Activated CD8-positive, alpha-beta T cell treated with anti-CD3 and anti-CD28 coated beads for 36 hours (primary cell): ENCODE data around the gene DEFB124. TPM values are rescaled to one million over a fixed set of nuclear protein-coding genes. Genes with fewer than 3 reads are reported as not detected.

ENCODE experiments used
- ATAC-seq: fragments of 200-7000 bp; cut with Tn5 transposase; one replicate; pipeline ENCODE4 v1.10.0; 2021; ENCODE audit warnings: mild to moderate bottlenecking, moderate library complexity
- CTCF ChIA-PET: fragments of 350-600 bp; sonication (Branson Sonifier 250); formaldehyde crosslinking; loops from one replicate; lab custom pipeline; 2021; ENCODE audit warnings: antibody characterized with exemption; lab: Charles Lee
- POLR2A ChIA-PET: fragments of 350-600 bp; sonication (Branson Sonifier 250); formaldehyde crosslinking; loops from one replicate; lab custom pipeline; 2021; ENCODE audit warnings: antibody characterized with exemption; lab: Charles Lee
- DNase-seq: peaks from one replicate; pipeline ENCODE4 v3.0.0-alpha.2; 2020
- H3K27ac Mint-ChIP-seq: one replicate; pipeline ENCODE4 v1.8.0; 2021; ENCODE audit warnings: mild to moderate bottlenecking, mixed read lengths
- H3K27me3 Mint-ChIP-seq: one replicate; pipeline ENCODE4 v1.8.0; 2021; ENCODE audit warnings: mixed read lengths
- H3K36me3 Mint-ChIP-seq: one replicate; pipeline ENCODE4 v1.8.0; 2021; ENCODE audit warnings: low read depth, mixed read lengths
- H3K4me1 Mint-ChIP-seq: one replicate; pipeline ENCODE4 v1.8.0; 2021; ENCODE audit warnings: low read depth, mixed read lengths
- H3K4me3 Mint-ChIP-seq: one replicate; pipeline ENCODE4 v1.8.0; 2021; ENCODE audit warnings: mild to moderate bottlenecking, moderate library complexity, mixed read lengths
- H3K9me3 Mint-ChIP-seq: one replicate; pipeline ENCODE4 v1.8.0; 2021; ENCODE audit warnings: mixed read lengths
- CTCF ChIP-seq: fragments of 200-600 bp; IDR thresholded peaks from one replicate; pipeline ENCODE4 v1.8.0; 2022; ENCODE audit warnings: antibody characterized with exemption, mild to moderate bottlenecking
- intact Hi-C: fragments of 100-400 bp; cut with micrococcal nuclease; formaldehyde crosslinking; loops from one replicate; pipeline ENCODE4 v1.10.0; 2022
- total RNA-seq, 2 experiments: library from RNA; stranded (reverse); gene quantifications; one replicate each; pipeline ENCODE4 v1.2.3, GENCODE V29; 2021

Gene DEFB124
- total RNA-seq, 2 experiments from 2014 or later: not detected

GRCh38 chr20:31500527-31500926 is 25.6 kb upstream of the DEFB124 start:
- ChIA-PET POLR2A (no interaction called here), CTCF (interaction anchor here (3.5 to 5.9 kb wide), 3 partner anchors 13 to 86 kb away, joined by 30 to 129 read pairs (median 30); partner anchors contain the start of gene HM13)
- Mint-ChIP-seq H3K36me3 (no peaks in the 10 kb centered on the region), H3K9me3 (no peaks in the 10 kb centered on the region), H3K4me1 (peaks cover 2% of the 10 kb centered on the region), H3K27ac (no peak overlapping the region), H3K4me3 (no peak overlapping the region), H3K27me3 (peaks cover 5% of the 10 kb centered on the region)
- ATAC-seq: no peak
- TF ChIP-seq CTCF: no peak
- intact Hi-C loops: no loop called here
- DNase-seq: no peak

- no peak for ATAC-seq
- no peak for TF ChIP-seq CTCF
- peaks cover 14% of the 10 kb centered on the region for H3K27me3 Mint-ChIP-seq
- H3K36me3 Mint-ChIP-seq: no peaks in the 10 kb centered on the region
- CTCF ChIA-PET: interaction anchor here (0.9 to 1.4 kb wide), 2 partner anchors 37 to 42 kb away, joined by 3 read pairs; no protein-coding TSS in a partner anchor
- DNase-seq: no peak
- intact Hi-C loops: no loop called here
- no peaks in the 10 kb centered on the region for H3K9me3 Mint-ChIP-seq
- no peak overlapping the region for H3K4me3 Mint-ChIP-seq
- H3K4me1 Mint-ChIP-seq: no peaks in the 10 kb centered on the region
- POLR2A ChIA-PET: no interaction called here
- H3K27ac Mint-ChIP-seq: no peak overlapping the region
Observed at GRCh38 chr20:31497838-31498540, 23.1 kb upstream of the DEFB124 start.

- ATAC-seq (no peak), DNase-seq (no peak)
- H3K27me3 Mint-ChIP-seq: peaks cover 14% of the 10 kb centered on the region
- H3K4me1 Mint-ChIP-seq: no peaks in the 10 kb centered on the region
- intact Hi-C loops: no loop called here
- no peaks in the 10 kb centered on the region for H3K9me3 Mint-ChIP-seq
- ChIA-PET CTCF (no interaction called here), POLR2A (no interaction called here)
- no peak overlapping the region for H3K4me3 Mint-ChIP-seq
- H3K27ac Mint-ChIP-seq: no peak overlapping the region
- H3K36me3 Mint-ChIP-seq: no peaks in the 10 kb centered on the region
- TF ChIP-seq CTCF: no peak
Observed at GRCh38 chr20:31496761-31497295, 21.9 kb upstream of the DEFB124 start.

GRCh38 chr20:31494131-31494530 is 19.2 kb upstream of the DEFB124 start:
- H3K27me3 Mint-ChIP-seq: peaks cover 14% of the 10 kb centered on the region
- H3K27ac Mint-ChIP-seq: no peak overlapping the region
- H3K36me3 Mint-ChIP-seq: no peaks in the 10 kb centered on the region
- ATAC-seq (no peak), DNase-seq (no peak)
- ChIA-PET POLR2A (no interaction called here), CTCF (interaction anchor here (1.3 kb wide), 1 partner anchor 9 kb away, joined by 5 read pairs; no protein-coding TSS in a partner anchor)
- H3K4me3 Mint-ChIP-seq: no peak overlapping the region
- H3K9me3 Mint-ChIP-seq: no peaks in the 10 kb centered on the region
- H3K4me1 Mint-ChIP-seq: no peaks in the 10 kb centered on the region
- no peak for TF ChIP-seq CTCF
- intact Hi-C loops: no loop called here

GRCh38 chr20:31490752-31491151 is 15.8 kb upstream of the DEFB124 start:
- Mint-ChIP-seq H3K27me3 (peaks cover 19% of the 10 kb centered on the region), H3K27ac (no peak overlapping the region), H3K36me3 (no peaks in the 10 kb centered on the region), H3K9me3 (no peaks in the 10 kb centered on the region), H3K4me3 (no peak overlapping the region), H3K4me1 (peaks cover 15% of the 10 kb centered on the region)
- ATAC-seq: no peak
- TF ChIP-seq CTCF: no peak
- ChIA-PET CTCF (interaction anchor here (9.2 kb wide), 1 partner anchor 12 kb away, joined by 57 read pairs; no protein-coding TSS in a partner anchor), POLR2A (no interaction called here)
- intact Hi-C loops: no loop called here
- no peak for DNase-seq
